Fibroblast of skin of back (primary cell): Measurements from ENCODE around the gene SCGB1D1.
"Not testable (repeated sequence)": the region's sequence is repeated elsewhere in the genome, so short reads cannot be mapped to it uniquely, and the experiment has no call there.

Experiments
- DNase-seq: peaks from one replicate; pipeline ENCODE4 v3.0.0-alpha.2; 2013

The SCGB1D1 gene

DNA sequence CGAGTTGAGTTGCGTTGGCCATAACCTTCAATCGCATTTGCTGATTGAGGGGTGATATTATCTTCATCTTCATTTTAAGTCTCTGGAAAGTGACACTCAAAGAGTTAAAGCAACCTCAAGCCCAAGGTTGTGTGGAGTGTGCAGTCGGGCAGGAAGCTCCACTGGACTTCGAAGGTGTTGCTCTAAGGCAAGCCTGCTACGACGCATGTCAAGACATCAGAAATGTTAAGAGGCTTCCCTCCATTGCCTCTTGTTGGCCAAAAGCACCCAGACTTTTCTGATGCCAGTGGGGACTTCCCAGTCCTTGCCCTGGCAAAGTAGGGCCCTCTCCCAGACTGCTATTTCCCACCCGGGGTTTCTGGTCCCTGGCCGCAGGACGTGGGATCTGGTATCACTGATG is 23.6 kb upstream of the SCGB1D1 start:
- DNase-seq: no peak

- DNase-seq: no peak
Measured at GRCh38 chr11:62169448-62169847, 20.6 kb upstream of the SCGB1D1 start.

DNA sequence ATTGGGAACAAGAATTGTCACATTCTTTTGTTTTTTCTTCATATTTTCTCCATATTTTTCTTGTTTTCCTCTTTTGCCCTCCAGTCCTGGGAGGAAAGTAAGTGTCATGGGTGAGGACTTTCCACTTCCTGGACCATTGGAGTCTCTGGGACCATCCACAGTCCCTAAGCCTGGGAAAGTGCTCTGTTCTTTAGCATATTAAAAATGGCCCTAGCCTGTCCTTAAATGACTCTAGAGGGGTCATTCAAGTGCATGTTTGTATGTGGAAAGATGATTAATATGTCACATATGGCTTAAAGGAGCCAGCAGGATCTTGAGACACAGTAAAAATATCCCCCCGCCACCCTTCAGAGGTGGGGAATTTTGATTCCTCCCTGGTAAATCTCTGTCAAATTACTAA is 20.1 kb upstream of the SCGB1D1 start:
- DNase-seq: no peak

GRCh38 chr11:62171261-62171723 is 18.7 kb upstream of the SCGB1D1 start:
- DNase-seq: peak; percentile 64

DNA sequence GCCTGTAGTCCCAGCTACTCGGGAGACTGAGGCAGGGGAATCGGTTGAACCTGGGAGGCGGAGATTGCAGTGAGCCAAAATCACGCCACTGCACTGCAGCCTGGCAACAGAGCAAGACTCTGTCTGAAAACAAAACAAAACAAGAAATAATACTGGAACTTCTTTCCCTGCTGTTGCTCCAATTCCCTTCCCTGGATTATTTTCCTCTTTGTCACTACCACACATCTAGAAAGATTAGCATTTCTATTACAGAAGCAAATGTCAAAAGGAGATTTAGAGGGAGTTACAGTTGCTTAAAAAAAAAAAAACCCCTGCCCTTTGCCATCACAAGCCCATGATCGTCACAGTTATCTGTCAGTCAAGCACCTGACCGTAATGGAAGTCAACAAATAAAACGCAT is 17.7 kb upstream of the SCGB1D1 start:
- no peak for DNase-seq

GRCh38 chr11:62176766-62177165 is 13.2 kb upstream of the SCGB1D1 start:
- no peak for DNase-seq

DNA sequence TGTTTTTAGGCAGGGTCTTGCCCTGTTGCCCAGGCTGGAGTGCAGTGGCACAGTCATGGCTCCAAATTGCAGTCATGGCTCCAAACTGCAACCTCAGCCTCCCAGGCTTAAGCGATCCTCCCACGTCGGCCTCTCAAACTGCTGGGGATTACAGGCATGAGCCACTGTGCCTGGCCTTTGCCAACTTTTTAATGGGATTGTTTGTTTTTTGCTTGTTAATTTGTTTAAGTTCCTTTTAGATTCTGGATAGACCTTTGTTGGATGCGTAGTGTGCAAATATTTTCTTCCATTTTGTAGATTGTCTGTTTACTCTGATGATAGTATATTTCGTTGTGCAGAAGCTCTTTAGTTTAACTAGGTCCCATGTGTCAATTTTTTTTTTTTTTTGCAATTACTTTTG is 10.0 kb upstream of the SCGB1D1 start:
- DNase-seq: no peak

- DNase-seq: no peak
Measured at GRCh38 chr11:62181097-62181496, 8.9 kb upstream of the SCGB1D1 start.

DNA sequence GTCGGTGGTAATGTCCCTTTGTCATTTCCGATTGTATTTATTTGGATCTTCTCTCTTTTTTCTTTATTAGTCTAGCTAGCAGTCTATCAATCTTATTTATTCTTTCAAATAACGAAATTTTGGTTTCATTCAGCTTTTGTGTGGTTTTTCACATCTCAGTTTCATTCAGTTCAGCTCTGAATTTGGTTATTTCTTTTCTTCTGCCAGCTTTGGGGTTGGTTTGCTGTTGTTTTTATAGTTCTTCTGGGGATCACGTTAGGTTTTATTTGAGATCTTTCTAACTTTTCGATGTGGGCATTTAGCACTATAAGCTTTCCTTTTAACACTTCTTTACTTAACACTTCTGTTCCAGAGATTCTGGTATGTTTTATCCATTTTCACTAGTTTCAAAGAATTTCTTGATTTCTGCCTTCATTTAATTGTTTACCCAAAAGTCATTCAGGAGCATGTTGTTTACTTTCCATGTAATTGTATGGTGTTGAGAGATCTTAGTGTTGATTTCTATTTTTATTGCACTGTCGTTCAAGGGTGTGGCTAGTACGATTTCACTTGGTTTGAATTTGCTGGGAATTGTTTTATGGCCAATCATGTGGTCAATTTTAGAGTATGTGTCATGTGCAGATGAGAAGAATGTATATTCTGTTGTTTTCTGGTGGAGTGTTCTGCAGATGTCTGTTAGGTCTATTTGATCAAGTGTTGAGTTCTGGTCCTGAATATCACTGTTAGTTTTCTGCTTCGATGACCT is 7.7 kb upstream of the SCGB1D1 start:
- DNase-seq: no peak

DNA sequence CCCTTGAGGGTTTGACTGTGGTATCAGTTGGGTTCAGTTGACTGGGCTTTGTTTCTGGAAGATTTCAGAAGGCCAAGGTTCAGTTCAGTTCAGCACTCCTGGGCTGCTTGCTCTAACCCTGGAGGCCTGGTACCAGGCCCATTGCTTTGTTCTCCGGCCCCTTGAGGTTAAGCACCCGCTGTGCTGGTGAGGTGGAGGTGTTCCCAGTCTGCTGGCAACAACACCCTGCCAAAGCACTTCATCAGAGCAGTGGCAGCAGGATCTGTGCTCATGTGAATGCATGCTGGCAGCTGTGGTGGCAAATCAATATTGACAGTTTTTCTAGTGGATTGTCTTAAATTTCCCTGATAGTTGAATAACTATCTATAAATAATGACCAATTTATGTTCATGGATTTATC is 3.8 kb upstream of the SCGB1D1 start:
- DNase-seq: no peak

- DNase-seq: peak; percentile 8
Measured at GRCh38 chr11:62193952-62194351, 3.9 kb downstream of the SCGB1D1 start.

DNA sequence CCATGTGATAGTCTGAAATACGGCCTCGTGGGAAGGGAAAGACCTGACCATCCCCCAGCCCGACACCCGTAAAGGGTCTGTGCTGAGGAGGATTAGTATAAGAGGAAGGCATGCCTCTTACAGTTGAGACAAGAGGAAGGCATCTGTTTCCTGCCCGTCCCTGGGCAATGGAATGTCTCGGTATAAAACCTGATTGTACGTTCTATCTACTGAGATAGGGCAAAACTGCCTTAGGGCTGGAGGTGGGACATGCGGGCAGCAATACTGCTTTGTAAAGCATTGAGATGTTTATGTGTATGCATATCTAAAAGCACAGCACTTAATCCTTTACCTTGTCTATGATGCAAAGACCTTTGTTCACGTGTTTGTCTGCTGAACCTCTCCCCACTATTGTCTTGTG is 5.0 kb downstream of the SCGB1D1 start:
- DNase-seq: not testable (repeated sequence)

- no peak for DNase-seq
Measured at GRCh38 chr11:62195945-62196344, 5.9 kb downstream of the SCGB1D1 start.

DNA sequence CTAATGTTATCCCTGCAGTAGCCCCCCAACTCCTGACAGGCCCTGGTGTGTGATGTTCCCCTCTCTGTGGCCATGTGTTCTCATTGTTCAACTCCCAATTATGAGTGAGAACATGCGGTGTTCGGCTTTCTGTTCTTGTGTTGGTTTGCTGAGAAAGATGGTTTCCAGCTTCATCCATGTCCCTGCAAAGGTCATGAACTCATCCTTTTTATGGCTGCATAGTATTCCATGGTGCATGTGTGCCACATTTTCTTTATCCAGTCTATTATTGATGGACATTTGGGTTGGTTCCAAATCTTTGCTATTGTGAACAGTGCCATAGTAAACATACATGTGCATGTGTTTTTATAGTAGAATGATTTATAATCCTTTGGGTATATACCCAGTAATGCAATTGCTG is 7.4 kb downstream of the SCGB1D1 start:
- DNase-seq: not testable (repeated sequence)

GRCh38 chr11:62201376-62201775 is 11.4 kb downstream of the SCGB1D1 start:
- DNase-seq: no peak

DNA sequence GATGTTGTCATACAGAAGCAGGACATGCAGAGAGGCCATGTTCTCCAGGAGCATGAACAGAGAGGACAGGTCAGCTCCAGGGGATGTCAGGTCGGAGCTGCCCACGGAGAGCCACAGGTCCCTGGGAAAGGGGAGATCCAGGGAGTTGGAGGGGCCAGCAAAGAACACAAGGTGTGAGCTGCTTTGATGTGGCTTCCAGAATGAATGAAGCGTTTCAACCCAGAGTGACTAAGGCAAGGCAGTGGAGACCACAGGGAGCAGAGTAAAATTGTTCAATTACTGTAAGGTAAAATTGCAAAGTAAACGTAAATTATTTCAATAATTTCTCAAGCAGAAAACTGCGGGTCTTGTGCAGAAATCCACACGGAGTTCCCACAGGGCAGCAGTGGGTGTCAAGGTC is 12.9 kb downstream of the SCGB1D1 start:
- DNase-seq: no peak

- no peak for DNase-seq
Measured at GRCh38 chr11:62204430-62204829, 14.4 kb downstream of the SCGB1D1 start.

DNA sequence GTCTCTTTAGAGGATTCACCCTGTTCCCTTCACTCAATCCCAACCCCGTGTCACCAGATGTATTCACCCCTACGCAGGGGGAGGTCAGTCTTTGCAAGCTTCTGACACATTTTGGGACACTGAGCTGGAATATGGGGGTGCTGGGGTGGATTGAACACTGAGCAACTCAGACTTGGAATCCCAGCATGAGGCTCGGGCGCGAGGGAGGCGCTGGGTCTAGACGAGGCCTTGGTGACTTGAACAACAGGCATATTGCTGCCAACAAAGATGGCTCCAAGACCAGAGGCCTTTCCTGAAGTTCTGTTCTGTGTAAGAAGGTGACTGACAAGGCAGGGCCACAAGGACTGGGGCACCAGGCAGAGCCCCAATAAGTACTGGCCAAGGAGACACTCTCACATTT is 15.4 kb downstream of the SCGB1D1 start:
- DNase-seq: no peak

DNA sequence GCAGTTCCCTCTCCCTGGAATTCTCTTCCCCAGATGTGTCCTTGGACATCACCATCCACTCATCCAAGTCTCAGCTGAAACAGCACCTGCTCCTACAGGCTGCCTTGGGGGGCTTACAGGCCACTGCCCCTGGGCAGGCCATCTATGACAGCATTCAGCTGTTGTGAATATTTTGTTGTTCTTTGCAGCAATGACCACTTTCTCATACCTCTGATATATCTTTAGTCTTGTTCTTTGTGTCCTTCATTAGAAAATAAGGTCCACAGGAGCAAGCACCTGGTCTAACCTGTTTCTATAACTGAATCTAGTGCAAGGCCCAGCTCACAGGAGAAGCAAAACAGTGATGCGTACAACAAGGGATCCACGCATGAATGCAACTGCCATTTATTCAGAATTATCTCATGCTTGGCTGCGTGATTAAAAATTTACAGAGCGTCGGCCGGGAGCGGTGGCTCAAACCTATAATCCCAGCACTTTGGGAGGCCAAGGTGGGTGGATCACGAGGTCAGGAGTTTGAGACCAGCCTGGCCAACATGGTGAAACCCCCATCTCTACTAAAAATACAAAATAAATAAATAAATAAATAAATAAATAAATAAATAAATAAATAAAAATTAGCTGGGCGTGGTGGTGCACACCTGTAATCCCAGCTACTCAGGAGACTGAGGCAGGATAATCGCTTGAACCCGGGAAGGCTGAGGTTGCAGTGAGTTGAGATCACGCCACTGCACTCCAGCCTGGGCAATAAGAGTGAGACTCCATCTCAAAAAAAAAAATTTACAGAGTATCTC is 16.5 kb downstream of the SCGB1D1 start:
- DNase-seq: not testable (repeated sequence)

GRCh38 chr11:62208785-62209144 is 18.7 kb downstream of the SCGB1D1 start:
- DNase-seq: no peak

- DNase-seq: no peak
Measured at GRCh38 chr11:62217191-62217748, 27.3 kb downstream of the SCGB1D1 start.

GRCh38 chr11:62221498-62221897 is 31.5 kb downstream of the SCGB1D1 start:
- DNase-seq: no peak

- no peak for DNase-seq
Measured at GRCh38 chr11:62223095-62223494, 33.1 kb downstream of the SCGB1D1 start.

DNA sequence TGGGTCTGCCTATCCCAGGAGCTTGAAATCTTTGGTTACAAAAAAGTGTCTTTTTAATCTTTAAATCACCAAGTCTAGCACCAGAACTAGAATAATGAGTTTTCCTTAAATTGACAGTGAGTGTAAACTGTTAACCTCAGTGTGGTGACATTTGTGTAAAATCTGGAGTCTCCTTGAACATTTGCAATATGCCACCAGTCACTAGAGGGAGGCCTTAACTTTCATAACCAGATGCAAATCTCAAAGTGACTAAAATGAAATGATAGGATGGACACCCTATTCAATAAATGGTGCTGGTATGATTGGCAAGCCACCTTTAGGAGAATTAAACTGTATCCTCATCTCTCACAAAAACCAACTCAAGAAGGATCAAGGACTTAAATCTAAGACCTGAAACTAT is 43.7 kb downstream of the SCGB1D1 start:
- no peak for DNase-seq
